ENCODE data around the gene RANBP10.

The RANBP10 gene

GRCh38 chr16:67673712-67674580, 132.4 kb downstream of the RANBP10 start:
- Histone ChIP-seq H3K27ac (replicated peaks) (peak overlapping the region; percentile 59), H3K4me3 (replicated peaks; ENCODE audit: insufficient read depth, low read length) (no peak overlapping the region), H3K27me3 (ENCODE audit: insufficient read depth, poor library complexity, severe bottlenecking) (no peaks in the 10 kb centered on the region)
- TF ChIP-seq, protein P1, sequence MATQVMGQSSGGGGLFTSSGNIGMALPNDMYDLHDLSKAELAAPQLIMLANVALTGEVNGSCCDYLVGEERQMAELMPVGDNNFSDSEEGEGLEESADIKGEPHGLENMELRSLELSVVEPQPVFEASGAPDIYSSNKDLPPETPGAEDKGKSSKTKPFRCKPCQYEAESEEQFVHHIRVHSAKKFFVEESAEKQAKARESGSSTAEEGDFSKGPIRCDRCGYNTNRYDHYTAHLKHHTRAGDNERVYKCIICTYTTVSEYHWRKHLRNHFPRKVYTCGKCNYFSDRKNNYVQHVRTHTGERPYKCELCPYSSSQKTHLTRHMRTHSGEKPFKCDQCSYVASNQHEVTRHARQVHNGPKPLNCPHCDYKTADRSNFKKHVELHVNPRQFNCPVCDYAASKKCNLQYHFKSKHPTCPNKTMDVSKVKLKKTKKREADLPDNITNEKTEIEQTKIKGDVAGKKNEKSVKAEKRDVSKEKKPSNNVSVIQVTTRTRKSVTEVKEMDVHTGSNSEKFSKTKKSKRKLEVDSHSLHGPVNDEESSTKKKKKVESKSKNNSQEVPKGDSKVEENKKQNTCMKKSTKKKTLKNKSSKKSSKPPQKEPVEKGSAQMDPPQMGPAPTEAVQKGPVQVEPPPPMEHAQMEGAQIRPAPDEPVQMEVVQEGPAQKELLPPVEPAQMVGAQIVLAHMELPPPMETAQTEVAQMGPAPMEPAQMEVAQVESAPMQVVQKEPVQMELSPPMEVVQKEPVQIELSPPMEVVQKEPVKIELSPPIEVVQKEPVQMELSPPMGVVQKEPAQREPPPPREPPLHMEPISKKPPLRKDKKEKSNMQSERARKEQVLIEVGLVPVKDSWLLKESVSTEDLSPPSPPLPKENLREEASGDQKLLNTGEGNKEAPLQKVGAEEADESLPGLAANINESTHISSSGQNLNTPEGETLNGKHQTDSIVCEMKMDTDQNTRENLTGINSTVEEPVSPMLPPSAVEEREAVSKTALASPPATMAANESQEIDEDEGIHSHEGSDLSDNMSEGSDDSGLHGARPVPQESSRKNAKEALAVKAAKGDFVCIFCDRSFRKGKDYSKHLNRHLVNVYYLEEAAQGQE (IDR thresholded peaks at IDR 0.05; ENCODE audit: insufficient replicate concordance, low read depth): no peak
- TF ChIP-seq GABPA (IDR thresholded peaks at IDR 0.05; ENCODE audit: low read depth): no peak
- peak; percentile 75; the same call in 1 of the 2 replicates for TF ChIP-seq SPI1 (IDR thresholded peaks at IDR 0.05; ENCODE audit: borderline replicate concordance, low read depth)
- TF ChIP-seq CTCF (IDR thresholded peaks at IDR 0.05; ENCODE audit: insufficient read depth, low read length): no peak
- TF ChIP-seq POLR2AphosphoS5 (IDR thresholded peaks at IDR 0.05; ENCODE audit: low read depth): peak; percentile 40; the same call in 1 of the 2 replicates
- peak; percentile 63 to 71 for DNase-seq (ENCODE audit: low read depth in 1 of 2, low spot score in 1 of 2)

Data from HL-60 (cell line).